ENCODE measurements around the gene ZCCHC24. TPM values are rescaled to one million over a fixed set of nuclear protein-coding genes. Genes with fewer than 3 reads are reported as not detected.

ZCCHC24 gene
- total and polyA plus RNA-seq, 4 donors = 7.8 to 23.9 (median 14.8) TPM

- no peak overlapping the region for H3K27ac ChIP-seq (ENCODE audit: low read depth in 1 of 2, low read length in 2 of 2)
- H3K9ac ChIP-seq (ENCODE audit: low read depth in 1 of 2, low read length in 2 of 2) = no peak overlapping the region
- peaks cover 26 to 62% (median 52%) of the 10 kb centered on the region in 4 donors for H3K36me3 ChIP-seq (ENCODE audit: control insufficient read depth in 4 of 4, insufficient read depth in 3 of 4, low read depth in 1 of 4, low read length in 3 of 4)
- peaks cover 7 to 21% (median 8%) of the 10 kb centered on the region in 4 donors for H3K4me1 ChIP-seq (ENCODE audit: control insufficient read depth in 4 of 4, insufficient read depth in 4 of 4, low read length in 3 of 4)
- H3K9me3 ChIP-seq (ENCODE audit: control insufficient read depth in 4 of 4, low read length in 3 of 4) = no peaks in the 10 kb centered on the region
- H3K27me3 ChIP-seq (ENCODE audit: control insufficient read depth in 4 of 4, insufficient read depth in 4 of 4, low read length in 3 of 4) = no peaks in the 10 kb centered on the region
- no peak overlapping the region for H3K4me3 ChIP-seq (ENCODE audit: low read depth in 1 of 3, low read length in 3 of 3)
- DNase-seq (ENCODE audit: low spot score) = peak; percentile 25
- WGBS = 97% methylated on average over 11 of the region's 11 CpGs
- TF ChIP-seq NR2F2 (IDR thresholded peaks at IDR 0.05) = no peak
- no peak for TF ChIP-seq EGR1 (IDR thresholded peaks at IDR 0.05; ENCODE audit: low read depth in 2 of 2)
- no peak for TF ChIP-seq FOXA1 (IDR thresholded peaks at IDR 0.05)
- TF ChIP-seq HNF4A (conservative IDR thresholded peaks at IDR 0.05) = no peak
- TF ChIP-seq CTCF (IDR thresholded peaks at IDR 0.05; ENCODE audit: low read depth, low read length, missing input control) = no peak
- TF ChIP-seq, protein P1, sequence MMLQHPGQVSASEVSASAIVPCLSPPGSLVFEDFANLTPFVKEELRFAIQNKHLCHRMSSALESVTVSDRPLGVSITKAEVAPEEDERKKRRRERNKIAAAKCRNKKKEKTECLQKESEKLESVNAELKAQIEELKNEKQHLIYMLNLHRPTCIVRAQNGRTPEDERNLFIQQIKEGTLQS (IDR thresholded peaks at IDR 0.05) = no peak
- no peak for TF ChIP-seq HNF4G (IDR thresholded peaks at IDR 0.05)
- TF ChIP-seq ZBTB33 (IDR thresholded peaks at IDR 0.05) = no peak
- TF ChIP-seq RAD21 (IDR thresholded peaks at IDR 0.05) = no peak
- no peak for TF ChIP-seq TAF1 (conservative IDR thresholded peaks at IDR 0.05)
- no peak for TF ChIP-seq GABPA (IDR thresholded peaks at IDR 0.05 in 1 of 2, conservative IDR thresholded peaks at IDR 0.05 in 1 of 2)
- TF ChIP-seq FOXA2 (IDR thresholded peaks at IDR 0.05) = no peak
- TF ChIP-seq REST (IDR thresholded peaks at IDR 0.05) = no peak
- no peak for TF ChIP-seq RXRA (IDR thresholded peaks at IDR 0.05)
- TF ChIP-seq, protein P2, sequence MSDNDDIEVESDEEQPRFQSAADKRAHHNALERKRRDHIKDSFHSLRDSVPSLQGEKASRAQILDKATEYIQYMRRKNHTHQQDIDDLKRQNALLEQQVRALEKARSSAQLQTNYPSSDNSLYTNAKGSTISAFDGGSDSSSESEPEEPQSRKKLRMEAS (IDR thresholded peaks at IDR 0.05) = no peak
Observed at GRCh38 chr10:79352035-79352877, 93.2 kb downstream of the ZCCHC24 start.

All from liver (tissue), 9 donors.